GM19463 (cell line): ENCODE data around the gene PCDHB11.
"Not testable (repeated sequence)": the region's sequence is repeated elsewhere in the genome, so short reads cannot be mapped to it uniquely, and the experiment has no call there.

Experiments
- ATAC-seq: cut with Tn5 transposase; IDR thresholded peaks from one replicate; pipeline ENCODE4 v1.9.1; 2021; ENCODE audit warnings: mild to moderate bottlenecking, moderate library complexity; ENCODE audit not compliant: unreplicated experiment

PCDHB11 gene

GRCh38 chr5:141236516-141237313 is 37.3 kb downstream of the PCDHB11 start:
- ATAC-seq = no peak

- no peak for ATAC-seq
Observed at GRCh38 chr5:141241496-141241895, 42.1 kb downstream of the PCDHB11 start.

GRCh38 chr5:141245250-141245717 is 45.9 kb downstream of the PCDHB11 start, which contains the start of gene PCDHB15:
Gene PCDHB15 (plus strand): TSS chr5:141245395. CDS start chr5:141245579, 184 bp downstream.
- ATAC-seq = no peak

- ATAC-seq = not testable (repeated sequence)
Observed at GRCh38 chr5:141246971-141247370, 47.5 kb downstream of the PCDHB11 start.

- ATAC-seq = not testable (repeated sequence)
Observed at GRCh38 chr5:141247434-141247833, 48.0 kb downstream of the PCDHB11 start.

GRCh38 chr5:141250576-141250975 is 51.1 kb downstream of the PCDHB11 start:
- no peak for ATAC-seq
